Uterus (tissue), 2 donors: ENCODE results near the gene SLC9B1.
"Not testable (repeated sequence)": the region's sequence is repeated elsewhere in the genome, so short reads cannot be mapped to it uniquely, and the experiment has no call there.

Experiments
- CTCF ChIP-seq, 4 experiments: fragments of 200-600 bp in 2 of 4; fragments of 450-650 bp in 2 of 4; sonication (generic) in 2 of 4; IDR thresholded peaks; one replicate each; pipeline ENCODE4 v1.5.1; 2016 to 2019; ENCODE audit warnings: antibody characterized with exemption in 4 of 4, mild to moderate bottlenecking in 2 of 4, moderate library complexity in 1 of 4
- POLR2A ChIP-seq, 2 donors: fragments of 450-650 bp; IDR thresholded peaks; one replicate each; pipeline ENCODE4 v1.6.1; 2016; ENCODE audit warnings: antibody characterized with exemption in 2 of 2, mild to moderate bottlenecking in 1 of 2, moderate library complexity in 1 of 2

- TF ChIP-seq CTCF, POLR2A (IDR thresholded peaks at IDR 0.05): not testable (repeated sequence)
These were observed 129.6 kb downstream of the SLC9B1 start for GRCh38 chr4:102889866-102890265.
